ENCODE data around the gene C15orf61.

Gene C15orf61

GRCh38 chr15:67548862-67549651 lies 28.1 kb downstream of the C15orf61 start:
- Mint-ChIP-seq H3K4me1 (peaks cover 61% of the 10 kb centered on the region), H3K4me3 (peak overlapping the region; percentile 19), H3K27me3 (ENCODE audit: low read depth, poor library complexity) (no peaks in the 10 kb centered on the region), H3K36me3 (ENCODE audit: low read depth) (peaks cover 49% of the 10 kb centered on the region), H3K9me3 (peaks cover 11% of the 10 kb centered on the region), H3K27ac (peak overlapping the region; percentile 16)
- no peak for TF ChIP-seq CTCF (IDR thresholded peaks at IDR 0.05)
- peak; percentile 44 for DNase-seq

- peak overlapping the region; percentile 47 for H3K4me3 Mint-ChIP-seq
- H3K36me3 Mint-ChIP-seq (ENCODE audit: low read depth), result peaks cover 49% of the 10 kb centered on the region
- H3K4me1 Mint-ChIP-seq, result peaks cover 54% of the 10 kb centered on the region
- H3K27me3 Mint-ChIP-seq (ENCODE audit: low read depth, poor library complexity), result no peaks in the 10 kb centered on the region
- no peak for TF ChIP-seq CTCF (IDR thresholded peaks at IDR 0.05)
- DNase-seq, result no peak
- no peak overlapping the region for H3K27ac Mint-ChIP-seq
- H3K9me3 Mint-ChIP-seq, result peaks cover 4% of the 10 kb centered on the region
These were observed 28.8 kb downstream of the C15orf61 start for GRCh38 chr15:67549736-67550135.

GRCh38 chr15:67550522-67550921 lies 29.6 kb downstream of the C15orf61 start:
- no peak overlapping the region for H3K27ac Mint-ChIP-seq
- peaks cover 49% of the 10 kb centered on the region for H3K4me1 Mint-ChIP-seq
- no peak overlapping the region for H3K4me3 Mint-ChIP-seq
- H3K9me3 Mint-ChIP-seq, result no peaks in the 10 kb centered on the region
- no peaks in the 10 kb centered on the region for H3K27me3 Mint-ChIP-seq (ENCODE audit: low read depth, poor library complexity)
- DNase-seq, result no peak
- no peak for TF ChIP-seq CTCF (IDR thresholded peaks at IDR 0.05)
- H3K36me3 Mint-ChIP-seq (ENCODE audit: low read depth), result peaks cover 47% of the 10 kb centered on the region

- no peak for DNase-seq
- peaks cover 42% of the 10 kb centered on the region for H3K4me1 Mint-ChIP-seq
- no peaks in the 10 kb centered on the region for H3K27me3 Mint-ChIP-seq (ENCODE audit: low read depth, poor library complexity)
- H3K4me3 Mint-ChIP-seq, result no peak overlapping the region
- H3K9me3 Mint-ChIP-seq, result no peaks in the 10 kb centered on the region
- peaks cover 45% of the 10 kb centered on the region for H3K36me3 Mint-ChIP-seq (ENCODE audit: low read depth)
- TF ChIP-seq CTCF (IDR thresholded peaks at IDR 0.05), result no peak
- H3K27ac Mint-ChIP-seq, result no peak overlapping the region
These were observed 30.3 kb downstream of the C15orf61 start for GRCh38 chr15:67551207-67551743.

GRCh38 chr15:67554580-67554979 lies 33.6 kb downstream of the C15orf61 start:
- H3K27me3 Mint-ChIP-seq (ENCODE audit: low read depth, poor library complexity), result no peaks in the 10 kb centered on the region

More at GRCh38 chr15:67554580-67554979, 33.6 kb downstream of the C15orf61 start:
- no peak for DNase-seq
- H3K36me3 Mint-ChIP-seq (ENCODE audit: low read depth), result peaks cover 66% of the 10 kb centered on the region
- TF ChIP-seq CTCF (IDR thresholded peaks at IDR 0.05), result no peak
- no peak overlapping the region for H3K27ac Mint-ChIP-seq
- H3K4me3 Mint-ChIP-seq, result no peak overlapping the region
- H3K9me3 Mint-ChIP-seq, result peaks cover 27% of the 10 kb centered on the region
- peaks cover 19% of the 10 kb centered on the region for H3K4me1 Mint-ChIP-seq
